Natural killer cell (primary cell): ENCODE data around the gene NACA. TPM values are rescaled to one million over a fixed set of nuclear protein-coding genes. Genes with fewer than 3 reads are reported as not detected.

Experiments
- ATAC-seq, 3 donors: fragments of 150-1000 bp in 2 of 3; fragments of 200-7000 bp in 1 of 3; cut with Tn5 transposase; 1 replicate in 1 of 3; 2 replicates in 2 of 3; pipeline ENCODE4 v1.10.0; 2021; ENCODE audit warnings: mild to moderate bottlenecking in 2 of 3, moderate library complexity in 2 of 3
- DNase-seq, 2 donors: peaks; one replicate each; pipeline versions ENCODE4 v3.0.0 to v3.0.0-alpha.2; 2013 to 2021; ENCODE audit warnings: mixed read lengths in 1 of 2
- H3K27ac ChIP-seq: one replicate; pipeline ENCODE4 v1.5.1; 2013; ENCODE audit warnings: mild to moderate bottlenecking, low read length
- H3K27me3 ChIP-seq: one replicate; pipeline ENCODE4 v1.6.1; 2013; ENCODE audit warnings: low read length; ENCODE audit not compliant: control insufficient read depth, insufficient read depth
- H3K36me3 ChIP-seq: one replicate; pipeline ENCODE4 v1.6.1; 2013; ENCODE audit warnings: low read length; ENCODE audit not compliant: control insufficient read depth, insufficient read depth
- H3K4me1 ChIP-seq: one replicate; pipeline ENCODE4 v1.6.1; 2013; ENCODE audit warnings: low read length; ENCODE audit not compliant: control insufficient read depth, insufficient read depth
- H3K4me3 ChIP-seq: one replicate; pipeline ENCODE4 v1.5.1; 2013; ENCODE audit warnings: low read length
- H3K9me3 ChIP-seq: one replicate; pipeline ENCODE4 v1.6.1; 2013; ENCODE audit warnings: low read length; ENCODE audit not compliant: control insufficient read depth, insufficient read depth
- H3K27ac Mint-ChIP-seq, 2 donors: one replicate each; pipeline ENCODE4 v1.8.0; 2022; ENCODE audit warnings: mild to moderate bottlenecking in 2 of 2, mixed read lengths in 2 of 2, moderate library complexity in 1 of 2
- H3K27me3 Mint-ChIP-seq, 2 donors: one replicate each; pipeline ENCODE4 v1.8.0; 2022; ENCODE audit warnings: low read depth in 2 of 2, mixed read lengths in 2 of 2
- H3K36me3 Mint-ChIP-seq: one replicate; pipeline ENCODE4 v1.8.0; 2022; ENCODE audit warnings: mixed read lengths
- H3K4me1 Mint-ChIP-seq, 2 donors: one replicate each; pipeline ENCODE4 v1.8.0; 2022; ENCODE audit warnings: mixed read lengths in 2 of 2
- H3K4me3 Mint-ChIP-seq: one replicate; pipeline ENCODE4 v1.8.0; 2022; ENCODE audit warnings: mild to moderate bottlenecking, moderate library complexity, mixed read lengths
- H3K9me3 Mint-ChIP-seq, 2 donors: one replicate each; pipeline ENCODE4 v1.8.0; 2022; ENCODE audit warnings: mixed read lengths in 2 of 2
- CTCF ChIP-seq: fragments of 200-600 bp; IDR thresholded peaks from one replicate; pipeline ENCODE4 v1.8.0; 2022; ENCODE audit warnings: antibody characterized with exemption
- WGBS: methylation state at CpG from one replicate; pipeline ENCODE4 v1.1.7; 2013; ENCODE audit warnings: missing lambda C conversion rate; ENCODE audit not compliant: insufficient coverage; 5-methylcytosine and 5-hydroxymethylcytosine counted together
- intact Hi-C: fragments of 100-400 bp; cut with micrococcal nuclease; formaldehyde crosslinking; loops from one replicate; pipeline ENCODE4 v1.14.2; 2022
- total RNA-seq, 4 donors: library from RNA; stranded (reverse); fragments of 120-200 nt in 1 of 4; gene quantifications; one replicate each; pipeline versions ENCODE4 v1.2.3 to v1.2.4, GENCODE V29; 2013 to 2022

The NACA gene
- total RNA-seq, 3 donors from 2014 or later (not counting 1 experiment from before 2014, with no cell fraction given): 644 to 785 (median 695) TPM

- peak overlapping the region; percentile 16 to 44 for H3K27ac Mint-ChIP-seq
These were observed 48.1 kb downstream of the NACA start for GRCh38 chr12:56676851-56677580.

GRCh38 chr12:56671608-56672007, 53.5 kb downstream of the NACA start:
- H3K4me1 Mint-ChIP-seq: peaks cover 22 to 26% of the 10 kb centered on the region in 2 donors
- peaks cover 9% of the 10 kb centered on the region for H3K4me1 ChIP-seq
- no peak overlapping the region for H3K4me3 Mint-ChIP-seq
- H3K27ac ChIP-seq: no peak overlapping the region
- H3K36me3 ChIP-seq: peaks cover 48% of the 10 kb centered on the region
- H3K9me3 Mint-ChIP-seq: no peaks in the 10 kb centered on the region
- no peaks in the 10 kb centered on the region for H3K27me3 ChIP-seq
- H3K36me3 Mint-ChIP-seq: peaks cover 9% of the 10 kb centered on the region
- WGBS: 94% methylated on average over 2 of the region's 2 CpGs
- no peak for DNase-seq
- ATAC-seq: no peak
- H3K9me3 ChIP-seq: no peaks in the 10 kb centered on the region
- intact Hi-C loops: no loop called here
- TF ChIP-seq CTCF: no peak
- no peak overlapping the region for H3K4me3 ChIP-seq
- H3K27ac Mint-ChIP-seq: peak overlapping the region in 1 of 2 donors; percentile 75
- H3K27me3 Mint-ChIP-seq: no peaks in the 10 kb centered on the region

More at GRCh38 chr12:56676851-56677580, 48.1 kb downstream of the NACA start:
- peak in 2 of 3 donors; percentile 35 to 38 for ATAC-seq
- DNase-seq: peak in 1 of 2 donors; percentile 32
- H3K36me3 ChIP-seq: peaks cover 6% of the 10 kb centered on the region
- no peak overlapping the region for H3K4me3 Mint-ChIP-seq
- no peak overlapping the region for H3K4me3 ChIP-seq
- H3K27me3 ChIP-seq: no peaks in the 10 kb centered on the region
- H3K4me1 ChIP-seq: peaks cover 34% of the 10 kb centered on the region
- H3K9me3 Mint-ChIP-seq: no peaks in the 10 kb centered on the region
- H3K27me3 Mint-ChIP-seq: no peaks in the 10 kb centered on the region
- WGBS: 85% methylated on average over 9 of the region's 11 CpGs
- TF ChIP-seq CTCF: no peak
- H3K27ac ChIP-seq: no peak overlapping the region
- intact Hi-C loops: no loop called here
- H3K4me1 Mint-ChIP-seq: peaks cover 30 to 43% of the 10 kb centered on the region in 2 donors
- peaks cover 3% of the 10 kb centered on the region for H3K36me3 Mint-ChIP-seq
- no peaks in the 10 kb centered on the region for H3K9me3 ChIP-seq

- Histone ChIP-seq H3K4me1 (peaks cover 7% of the 10 kb centered on the region), H3K27me3 (no peaks in the 10 kb centered on the region), H3K9me3 (no peaks in the 10 kb centered on the region), H3K27ac (no peak overlapping the region), H3K36me3 (peaks cover 56% of the 10 kb centered on the region), H3K4me3 (no peak overlapping the region)
- WGBS: 93% methylated on average over 4 of the region's 4 CpGs
- intact Hi-C loops: no loop called here
- no peaks in the 10 kb centered on the region for H3K9me3 Mint-ChIP-seq
- H3K4me3 Mint-ChIP-seq: no peak overlapping the region
- ATAC-seq: no peak
- no peak overlapping the region for H3K27ac Mint-ChIP-seq
- H3K4me1 Mint-ChIP-seq: peaks cover 17 to 21% of the 10 kb centered on the region in 2 donors
- no peak for DNase-seq
- TF ChIP-seq CTCF: no peak
- no peaks in the 10 kb centered on the region for H3K27me3 Mint-ChIP-seq
- H3K36me3 Mint-ChIP-seq: peaks cover 9% of the 10 kb centered on the region
These were observed 54.3 kb downstream of the NACA start for GRCh38 chr12:56670836-56671235.

GRCh38 chr12:56668197-56668457, 57.0 kb downstream of the NACA start:
- H3K9me3 Mint-ChIP-seq: no peaks in the 10 kb centered on the region
- H3K36me3 Mint-ChIP-seq: peaks cover 9% of the 10 kb centered on the region
- Histone ChIP-seq H3K27me3 (no peaks in the 10 kb centered on the region), H3K9me3 (no peaks in the 10 kb centered on the region), H3K36me3 (peaks cover 75% of the 10 kb centered on the region), H3K4me1 (no peaks in the 10 kb centered on the region), H3K27ac (no peak overlapping the region), H3K4me3 (no peak overlapping the region)
- ATAC-seq (no peak), DNase-seq (no peak)
- H3K27me3 Mint-ChIP-seq: no peaks in the 10 kb centered on the region
- peaks cover 14 to 15% of the 10 kb centered on the region in 2 donors for H3K4me1 Mint-ChIP-seq
- no CpG with 5 or more reads among the region's 2 CpGs for WGBS
- H3K4me3 Mint-ChIP-seq: no peak overlapping the region
- no peak for TF ChIP-seq CTCF
- intact Hi-C loops: no loop called here
- H3K27ac Mint-ChIP-seq: peak overlapping the region in 1 of 2 donors; percentile 14
